A673 (cell line): ENCODE data around the gene TOE1. TPM values are rescaled to one million over a fixed set of nuclear protein-coding genes. Genes with fewer than 3 reads are reported as not detected.

ENCODE experiments used
- BruUV-seq: library from RNA; stranded (reverse); fragments of 400-500 nt; replicated peaks from 2 replicates; lab custom pipeline; 2021; lab: Mats Ljungman, UMichigan
- CTCF ChIA-PET: fragments of 300-600 bp; sonication (Branson Sonifier 250); formaldehyde crosslinking; loops from one replicate; lab custom pipeline; 2022; ENCODE audit warnings: antibody characterized with exemption; lab: Charles Lee
- POLR2A ChIA-PET: fragments of 300-600 bp; sonication (Branson Sonifier 250); formaldehyde crosslinking; loops from one replicate; lab custom pipeline; 2022; ENCODE audit warnings: antibody characterized with exemption; ENCODE audit not compliant: low non-redundant PET; lab: Charles Lee
- DNase-seq: peaks from one replicate; pipeline ENCODE4 v3.0.0-alpha.2; 2015; ENCODE audit warnings: low spot score
- H3K27ac ChIP-seq: fragments of 200-600 bp; sonication (generic); 2 replicates; pipeline ENCODE4 v1.5.1; 2016; ENCODE audit warnings: mixed run types, low read depth, mild to moderate bottlenecking, mixed read lengths, antibody characterized with exemption, low read length; ENCODE audit not compliant: poor library complexity, severe bottlenecking
- H3K27me3 ChIP-seq: fragments of 200-600 bp; sonication (generic); replicated peaks from 2 replicates; pipeline ENCODE4 v1.6.1; 2017; ENCODE audit warnings: mixed run types, low read depth, mild to moderate bottlenecking, mixed read lengths, antibody characterized with exemption, low read length; ENCODE audit not compliant: insufficient read depth, poor library complexity
- H3K36me3 ChIP-seq: fragments of 200-600 bp; sonication (generic); 2 replicates; pipeline ENCODE4 v1.6.1; 2016; ENCODE audit warnings: mixed run types, mild to moderate bottlenecking, mixed read lengths, antibody characterized with exemption, low read length; ENCODE audit not compliant: insufficient read depth, poor library complexity, severe bottlenecking
- H3K4me1 ChIP-seq: fragments of 200-600 bp; sonication (generic); 2 replicates; pipeline ENCODE4 v1.6.1; 2017; ENCODE audit warnings: mixed run types, mild to moderate bottlenecking, mixed read lengths, antibody characterized with exemption, low read length; ENCODE audit not compliant: insufficient read depth, poor library complexity, severe bottlenecking
- H3K4me3 ChIP-seq: fragments of 200-600 bp; sonication (generic); 2 replicates; pipeline ENCODE4 v1.5.1; 2016; ENCODE audit warnings: low read depth, mixed run types, mild to moderate bottlenecking, mixed read lengths, low read length; ENCODE audit not compliant: poor library complexity, severe bottlenecking
- H3K9me3 ChIP-seq: fragments of 200-600 bp; sonication (generic); 2 replicates; pipeline ENCODE4 v1.6.1; 2016; ENCODE audit warnings: mixed run types, low read depth, mild to moderate bottlenecking, mixed read lengths, antibody characterized with exemption, low read length; ENCODE audit not compliant: poor library complexity, severe bottlenecking
- CTCF ChIP-seq: fragments of 300-800, 200-600 bp; sonication (generic); conservative IDR thresholded peaks from 2 replicates; pipeline ENCODE4 v1.5.1; 2017; ENCODE audit warnings: low read depth, mild to moderate bottlenecking, antibody characterized with exemption, low read length, moderate library complexity, mixed read lengths
- EZH2 ChIP-seq: fragments of 200-600 bp; sonication (generic); IDR thresholded peaks from 2 replicates; pipeline ENCODE4 v1.6.1; 2017; ENCODE audit warnings: borderline replicate concordance, low read depth, mild to moderate bottlenecking, mixed read lengths, antibody characterized with exemption, low read length; ENCODE audit not compliant: poor library complexity, severe bottlenecking
- intact Hi-C: fragments of 100-400 bp; cut with micrococcal nuclease; formaldehyde crosslinking; loops from one replicate; pipeline ENCODE4 v1.10.0; 2022; ENCODE audit not compliant: unreplicated experiment
- total RNA-seq: library from RNA; stranded (reverse); gene quantifications from 2 replicates; pipeline ENCODE4 v1.2.3, GENCODE V29; 2021

TOE1 gene
- total RNA-seq, 1 experiment from 2014 or later: 20.6 TPM

GRCh38 chr1:45337630-45338325 is 2.2 kb upstream of the TOE1 start:
- intact Hi-C loops: no loop called here

GRCh38 chr1:45340816-45341466 is 971 bp downstream of the TOE1 start:
- Histone ChIP-seq H3K4me1 (peaks cover 10% of the 10 kb centered on the region), H3K36me3 (peaks cover 33% of the 10 kb centered on the region), H3K27ac (peak overlapping the region; percentile 98), H3K27me3 (no peaks in the 10 kb centered on the region), H3K9me3 (no peaks in the 10 kb centered on the region), H3K4me3 (peak overlapping the region; percentile 81)
- BruUV-seq: no TSS peak
- TF ChIP-seq EZH2: no peak
- no peak for TF ChIP-seq CTCF
- peak; percentile 43 for DNase-seq
- intact Hi-C loops: loop anchor here (5.0 kb wide), 1 partner anchor 151 kb away; the partner anchor contains the start of gene TESK2
- CTCF ChIA-PET: interaction anchor here (1.5 kb wide), 1 partner anchor 327 kb away, joined by 6 read pairs; no protein-coding TSS in a partner anchor
- POLR2A ChIA-PET: no interaction called here

More at GRCh38 chr1:45337630-45338325, 2.2 kb upstream of the TOE1 start:
- H3K9me3 ChIP-seq: no peaks in the 10 kb centered on the region
- no peaks in the 10 kb centered on the region for H3K27me3 ChIP-seq
- peaks cover 10% of the 10 kb centered on the region for H3K4me1 ChIP-seq
- DNase-seq: no peak
- ChIA-PET POLR2A (interaction anchor here (0.7 kb wide), 1 partner anchor 24 kb away, joined by 3 read pairs; no protein-coding TSS in a partner anchor), CTCF (interaction anchor here (0.5 kb wide), 1 partner anchor 34 kb away, joined by 6 read pairs; no protein-coding TSS in a partner anchor)
- TF ChIP-seq CTCF (no peak), EZH2 (no peak)
- H3K4me3 ChIP-seq: no peak overlapping the region
- no TSS peak for BruUV-seq
- no peak overlapping the region for H3K27ac ChIP-seq
- H3K36me3 ChIP-seq: peaks cover 14% of the 10 kb centered on the region

GRCh38 chr1:45344499-45344898 is 4.5 kb downstream of the TOE1 start:
- CTCF ChIA-PET: no interaction called here
- no TSS peak for BruUV-seq

More at GRCh38 chr1:45344499-45344898, 4.5 kb downstream of the TOE1 start:
- intact Hi-C loops: loop anchor here (5.0 kb wide), 1 partner anchor 148 kb away; the partner anchor contains the start of gene TESK2
- Histone ChIP-seq H3K27me3 (no peaks in the 10 kb centered on the region), H3K4me1 (peaks cover 10% of the 10 kb centered on the region), H3K36me3 (peaks cover 33% of the 10 kb centered on the region), H3K27ac (no peak overlapping the region), H3K9me3 (no peaks in the 10 kb centered on the region), H3K4me3 (no peak overlapping the region)
- TF ChIP-seq EZH2 (no peak), CTCF (no peak)
- POLR2A ChIA-PET: no interaction called here
- DNase-seq: no peak
